Lower leg skin (tissue), 4 donors: ENCODE results near the gene PACS2. TPM values are rescaled to one million over a fixed set of nuclear protein-coding genes. Genes with fewer than 3 reads are reported as not detected.

Source experiments
- DNase-seq, 2 donors: peaks; one replicate each; pipeline ENCODE4 v3.0.0-alpha.2; 2019; ENCODE audit warnings: low spot score in 2 of 2
- H3K4me3 ChIP-seq: fragments of 200-600 bp; sonication (generic); 2 replicates; pipeline ENCODE4 v1.5.1; 2017; ENCODE audit warnings: mild to moderate bottlenecking, low read depth; ENCODE audit not compliant: poor library complexity, severe bottlenecking
- POLR2A ChIP-seq, 2 donors: fragments of 450-650 bp; IDR thresholded peaks; one replicate each; pipeline ENCODE4 v1.6.1; 2016 to 2017; ENCODE audit warnings: antibody characterized with exemption in 2 of 2, mild to moderate bottlenecking in 1 of 2, moderate library complexity in 1 of 2
- WGBS, 2 donors: methylation state at CpG; one replicate each; pipeline ENCODE4 v1.1.5; 2018; 5-methylcytosine and 5-hydroxymethylcytosine counted together
- intact Hi-C: fragments of 100-400 bp; cut with DNase I; formaldehyde crosslinking; loops from one replicate; pipeline ENCODE4 v1.15.0; 2023; ENCODE audit warnings: low total_unique reads
- total RNA-seq, 4 donors: library from RNA; depleted of rRNA; stranded (reverse); fragments of >200 nt; gene quantifications; one replicate each; pipeline ENCODE4 v1.1.0, GENCODE V29; 2016
- TF ChIP-seq, protein P1 (sequence below), 3 donors: fragments of 450-650 bp; IDR thresholded peaks; one replicate each; pipeline ENCODE4 v1.5.1; 2016; ENCODE audit warnings: antibody characterized with exemption in 3 of 3, mild to moderate bottlenecking in 3 of 3, moderate library complexity in 2 of 3

Gene PACS2
- total RNA-seq, 4 donors from 2014 or later, result 25.9 to 75.1 (median 54.3) TPM

DNA sequence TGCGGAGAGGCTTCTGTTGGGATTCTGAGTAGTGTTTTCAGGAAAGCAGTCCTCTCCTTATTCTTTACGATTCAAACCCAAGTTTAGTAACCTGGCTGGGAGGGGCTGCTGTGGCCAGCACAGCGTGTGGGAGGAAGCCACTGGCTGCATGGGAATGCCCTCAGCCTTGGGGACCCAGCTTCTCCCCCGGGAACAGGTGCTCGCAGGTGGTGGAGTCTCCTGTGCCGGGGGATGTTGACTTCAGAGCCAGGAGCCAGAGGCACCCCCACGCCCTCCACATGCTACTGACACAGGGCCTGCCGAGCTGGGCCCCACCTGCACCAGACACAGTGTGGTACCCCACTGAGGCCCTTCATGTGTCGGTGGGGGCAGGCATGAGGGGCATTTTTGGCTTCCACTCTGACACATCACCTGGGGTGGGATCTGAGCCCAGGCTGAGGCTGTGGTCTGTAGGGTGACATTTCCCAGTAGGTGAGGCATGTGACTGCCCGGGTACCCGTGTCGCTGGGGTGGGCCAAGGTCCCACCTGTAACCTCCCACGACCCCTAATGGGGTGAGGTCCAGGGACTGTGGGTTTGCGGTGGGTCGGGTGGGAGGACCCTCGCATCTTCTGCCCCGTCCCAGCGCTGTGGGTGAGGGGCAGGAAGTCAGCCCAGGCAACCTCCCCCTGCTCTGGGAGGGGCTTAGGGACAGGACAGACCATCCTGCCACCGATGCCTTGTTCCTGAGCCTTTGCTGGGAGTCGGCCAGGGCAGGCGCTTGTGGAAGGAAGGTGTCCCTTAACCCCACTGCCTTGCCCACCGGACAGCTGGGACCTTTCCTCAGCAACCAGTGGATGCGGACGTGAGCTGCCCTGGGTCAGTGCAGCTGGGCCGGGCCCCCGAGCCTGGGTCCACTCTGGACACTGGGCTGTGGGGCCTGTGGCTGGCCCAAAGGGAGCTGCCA is 131.6 kb downstream of the PACS2 start:
- no peak overlapping the region for H3K4me3 ChIP-seq
- DNase-seq, result peak in 1 of 2 donors; percentile 83
- intact Hi-C loops, result no loop called here
- TF ChIP-seq, protein P1, sequence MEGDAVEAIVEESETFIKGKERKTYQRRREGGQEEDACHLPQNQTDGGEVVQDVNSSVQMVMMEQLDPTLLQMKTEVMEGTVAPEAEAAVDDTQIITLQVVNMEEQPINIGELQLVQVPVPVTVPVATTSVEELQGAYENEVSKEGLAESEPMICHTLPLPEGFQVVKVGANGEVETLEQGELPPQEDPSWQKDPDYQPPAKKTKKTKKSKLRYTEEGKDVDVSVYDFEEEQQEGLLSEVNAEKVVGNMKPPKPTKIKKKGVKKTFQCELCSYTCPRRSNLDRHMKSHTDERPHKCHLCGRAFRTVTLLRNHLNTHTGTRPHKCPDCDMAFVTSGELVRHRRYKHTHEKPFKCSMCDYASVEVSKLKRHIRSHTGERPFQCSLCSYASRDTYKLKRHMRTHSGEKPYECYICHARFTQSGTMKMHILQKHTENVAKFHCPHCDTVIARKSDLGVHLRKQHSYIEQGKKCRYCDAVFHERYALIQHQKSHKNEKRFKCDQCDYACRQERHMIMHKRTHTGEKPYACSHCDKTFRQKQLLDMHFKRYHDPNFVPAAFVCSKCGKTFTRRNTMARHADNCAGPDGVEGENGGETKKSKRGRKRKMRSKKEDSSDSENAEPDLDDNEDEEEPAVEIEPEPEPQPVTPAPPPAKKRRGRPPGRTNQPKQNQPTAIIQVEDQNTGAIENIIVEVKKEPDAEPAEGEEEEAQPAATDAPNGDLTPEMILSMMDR (IDR thresholded peaks at IDR 0.05), result no peak
- no peak for TF ChIP-seq POLR2A (IDR thresholded peaks at IDR 0.05)
- 90% methylated on average over 19 to 24 of the region's 26 CpGs for WGBS, 2 donors

- peak in 1 of 2 donors; percentile 84 for DNase-seq
- H3K4me3 ChIP-seq, result no peak overlapping the region
- no peak for TF ChIP-seq POLR2A (IDR thresholded peaks at IDR 0.05)
- TF ChIP-seq, protein P1 (IDR thresholded peaks at IDR 0.05), result no peak
- WGBS, 2 donors, result 86 to 88% methylated on average over 13 to 14 of the region's 14 CpGs
- intact Hi-C loops, result no loop called here
Observed at GRCh38 chr14:105446971-105447370, 132.4 kb downstream of the PACS2 start.

Other genes with a start within 250 kb of the PACS2 start
- 1 to 10 TPM in 3 of 4 donors, under 1 TPM in 1; 0.84 to 1.3 (median 1.1) TPM for gene GPR132, start 249.3 kb upstream of the PACS2 start, total RNA-seq
- 10 to 100 TPM; 50.4 to 96.1 (median 63.1) TPM for gene JAG2, start 146.0 kb upstream of the PACS2 start, total RNA-seq
- 10 to 100 TPM; 12.9 to 19.4 (median 15.7) TPM for gene NUDT14, start 133.4 kb upstream of the PACS2 start, total RNA-seq
- gene BTBD6, start 66.2 kb upstream of the PACS2 start, total RNA-seq, result 10 to 100 TPM; 44.5 to 70.6 (median 62.6) TPM
- 10 to 100 TPM; 32.7 to 74.5 (median 43.0) TPM for gene BRF1, start 13.7 kb upstream of the PACS2 start, total RNA-seq
- gene TEX22, start 83.8 kb downstream of the PACS2 start, total RNA-seq, result under 1 TPM in 2 of 4 donors, not detected in 2; 0.17 to 0.34 TPM
- 10 to 100 TPM; 39.3 to 56.7 (median 46.4) TPM for gene MTA1, start 105.1 kb downstream of the PACS2 start, total RNA-seq
- gene CRIP2, start 160.1 kb downstream of the PACS2 start, total RNA-seq, result 100 to 1,000 TPM; 103 to 203 (median 141) TPM
- 100 to 1,000 TPM in 1 of 4 donors, 10 to 100 TPM in 3; 13.1 to 103 (median 63.2) TPM for gene CRIP1, start 172.1 kb downstream of the PACS2 start, total RNA-seq
- gene TEDC1, start 176.5 kb downstream of the PACS2 start, total RNA-seq, result 10 to 100 TPM in 1 of 4 donors, 1 to 10 TPM in 3; 2.8 to 16.9 (median 5.4) TPM
- gene TMEM121, start 211.8 kb downstream of the PACS2 start, total RNA-seq, result 1 to 10 TPM in 3 of 4 donors, under 1 TPM in 1; 0.99 to 5.4 (median 4.0) TPM